Mucosa of stomach (tissue), 1 donor: Measurements from ENCODE around the gene C6orf120.

Experiments used
- H3K27me3 ChIP-seq: one replicate; pipeline ENCODE4 v1.7.0; 2013; ENCODE audit warnings: mild to moderate bottlenecking, low read length; ENCODE audit not compliant: control insufficient read depth, insufficient read depth
- H3K36me3 ChIP-seq: one replicate; pipeline ENCODE4 v1.7.0; 2013; ENCODE audit warnings: low read length; ENCODE audit not compliant: control insufficient read depth, insufficient read depth
- H3K4me1 ChIP-seq: one replicate; pipeline ENCODE4 v1.7.0; 2013; ENCODE audit warnings: mild to moderate bottlenecking, low read length; ENCODE audit not compliant: control insufficient read depth, insufficient read depth
- H3K4me3 ChIP-seq: one replicate; pipeline ENCODE4 v1.7.0; 2013; ENCODE audit warnings: low read length
- H3K9ac ChIP-seq: one replicate; pipeline ENCODE4 v1.7.0; 2013; ENCODE audit warnings: mild to moderate bottlenecking, low read length, moderate library complexity
- H3K9me3 ChIP-seq: one replicate; pipeline ENCODE4 v1.7.0; 2013; ENCODE audit warnings: mild to moderate bottlenecking, low read length, moderate library complexity; ENCODE audit not compliant: control insufficient read depth
- donor health status: Pancreatic carcinoma.

Gene C6orf120

DNA sequence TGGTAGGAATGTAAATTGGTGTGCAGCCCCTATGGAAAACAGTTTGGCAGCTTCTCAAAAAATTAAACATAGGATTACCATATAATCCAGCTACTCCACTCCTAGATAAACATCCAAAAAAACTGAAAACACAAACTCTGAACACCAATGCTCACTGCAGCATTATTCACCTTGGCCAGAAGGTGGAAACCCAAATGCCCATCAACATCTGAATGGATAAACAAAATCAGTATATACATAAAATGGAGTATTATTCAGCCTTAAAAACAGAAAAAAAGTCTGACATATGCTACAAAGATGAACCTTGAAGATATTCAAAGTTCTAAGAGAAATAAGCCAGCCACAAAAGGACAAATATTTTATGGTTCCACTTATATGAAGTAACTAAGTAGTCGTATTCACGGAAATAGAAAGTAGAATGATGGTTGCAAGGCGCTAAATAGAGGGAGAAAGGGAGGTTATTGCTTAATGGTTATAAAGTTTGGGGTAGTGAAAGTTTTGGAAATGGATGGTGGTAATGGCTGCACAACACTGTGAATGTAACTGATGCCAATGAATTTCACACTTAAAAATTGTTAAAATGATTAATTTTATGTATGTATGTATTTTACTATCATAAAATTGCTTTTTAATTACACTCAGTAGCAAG, 18.4 kb downstream of the C6orf120 start:
- Histone ChIP-seq H3K9me3 (no peaks in the 10 kb centered on the region), H3K9ac (no peak overlapping the region), H3K27me3 (no peaks in the 10 kb centered on the region), H3K4me1 (peaks cover 6% of the 10 kb centered on the region), H3K4me3 (no peak overlapping the region), H3K36me3 (no peaks in the 10 kb centered on the region)

DNA sequence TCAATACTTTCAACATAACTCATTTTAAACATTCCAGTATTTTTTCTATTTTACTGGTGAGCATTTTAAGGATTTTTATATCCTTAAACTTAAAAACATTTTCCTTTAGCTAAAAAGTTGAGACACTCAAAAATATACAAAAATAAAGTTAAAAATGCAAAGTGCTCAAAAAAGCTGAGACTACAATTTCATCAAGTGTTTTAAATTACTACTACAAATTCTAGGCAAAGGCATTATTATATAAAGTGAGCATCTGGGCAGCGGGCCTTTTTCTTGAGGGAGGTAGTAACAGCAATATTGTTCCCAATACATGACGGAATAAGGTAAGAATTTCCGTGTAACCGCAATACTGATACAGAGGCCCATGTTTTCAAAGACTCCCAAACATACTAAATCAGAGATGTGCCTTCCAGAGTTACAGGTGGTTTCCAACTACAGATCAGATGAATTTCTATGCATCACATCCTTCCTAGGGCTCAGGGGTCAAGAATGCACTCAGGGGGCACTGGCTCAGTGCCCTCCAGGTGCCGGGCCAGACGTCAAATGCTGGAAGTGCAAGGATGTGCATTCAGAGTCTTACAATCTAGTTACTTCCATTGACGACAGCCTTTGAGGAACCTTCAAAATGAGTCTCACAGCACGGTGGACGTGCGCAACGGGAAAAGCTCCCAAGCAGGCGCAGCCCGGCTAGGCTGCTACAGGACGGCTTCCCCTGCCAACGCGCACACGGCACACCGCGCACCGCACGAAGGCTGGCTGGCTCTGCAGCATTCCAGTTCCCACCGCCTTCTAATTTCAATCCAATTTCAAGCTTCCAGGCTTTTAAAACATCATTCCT, 20.7 kb downstream of the C6orf120 start:
- Histone ChIP-seq H3K9ac (peak overlapping the region; percentile 82), H3K4me1 (peaks cover 15% of the 10 kb centered on the region), H3K27me3 (no peaks in the 10 kb centered on the region), H3K4me3 (peak overlapping the region; percentile 60), H3K36me3 (no peaks in the 10 kb centered on the region), H3K9me3 (no peaks in the 10 kb centered on the region)

DNA sequence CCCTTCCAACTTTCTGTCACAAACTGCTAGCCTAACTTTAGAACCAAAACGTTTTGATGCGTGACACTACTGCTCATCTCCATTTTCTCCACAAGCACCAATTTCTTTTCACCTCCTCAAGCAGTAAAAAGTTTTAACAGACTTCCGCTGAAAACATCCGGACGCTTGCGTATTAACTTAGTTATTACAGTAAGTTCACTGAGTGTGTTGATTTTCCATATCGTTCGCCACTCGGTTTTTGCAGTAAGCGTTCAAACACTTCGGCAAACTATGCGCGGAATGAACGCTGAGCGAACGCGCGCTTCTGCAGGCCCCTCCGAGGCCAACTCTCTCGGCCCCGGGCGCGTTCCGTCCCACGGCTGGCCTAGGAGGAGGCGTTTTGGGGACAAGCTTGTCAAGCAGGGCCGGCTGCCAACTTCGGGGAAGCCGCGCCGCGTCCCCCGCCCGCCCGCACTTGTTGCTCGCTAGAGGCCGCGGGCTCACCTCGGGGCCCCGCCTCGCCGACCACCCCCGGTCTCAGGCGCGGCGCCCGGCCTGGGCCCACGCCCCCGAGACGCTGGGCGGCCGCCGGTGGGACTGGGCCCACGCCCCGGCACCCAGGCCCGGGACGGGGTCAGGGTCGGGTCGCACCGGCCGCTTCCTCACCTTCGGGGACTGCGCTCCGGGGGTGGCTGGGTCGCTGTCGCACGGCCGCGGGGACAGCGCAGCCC, 21.4 kb downstream of the C6orf120 start:
- Histone ChIP-seq H3K27me3 (no peaks in the 10 kb centered on the region), H3K4me1 (peaks cover 15% of the 10 kb centered on the region), H3K4me3 (peak overlapping the region; percentile 60), H3K9ac (peak overlapping the region; percentile 82), H3K9me3 (no peaks in the 10 kb centered on the region), H3K36me3 (no peaks in the 10 kb centered on the region)

DNA sequence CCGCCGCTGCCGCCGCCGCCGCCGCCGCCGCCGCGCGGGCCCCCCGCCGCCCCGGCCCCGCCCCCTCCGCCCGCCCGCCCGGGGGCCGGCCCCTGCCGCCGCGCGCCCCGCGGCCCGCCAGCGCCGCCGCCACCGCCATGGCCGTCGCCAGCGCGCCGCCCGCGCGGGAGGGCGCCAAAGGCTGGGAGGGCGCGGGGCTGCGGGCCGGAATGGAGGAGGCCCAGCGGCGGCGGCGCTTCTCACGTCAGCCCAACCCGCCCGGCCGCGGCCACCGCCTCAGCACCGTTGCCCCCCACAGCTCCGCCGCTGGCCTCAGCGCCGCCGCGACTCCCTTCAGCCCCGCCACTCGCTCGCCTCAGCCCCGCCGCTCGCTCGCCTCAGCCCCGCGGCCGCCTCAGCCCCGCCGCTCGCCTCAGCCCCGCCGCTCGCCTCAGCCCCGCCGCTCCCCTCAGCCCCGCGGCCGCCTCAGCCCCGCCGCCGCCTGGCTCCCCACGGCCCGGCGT, 22.1 kb downstream of the C6orf120 start:
- Histone ChIP-seq H3K27me3 (no peaks in the 10 kb centered on the region), H3K36me3 (no peaks in the 10 kb centered on the region), H3K9me3 (no peaks in the 10 kb centered on the region), H3K4me3 (no peak overlapping the region), H3K9ac (no peak overlapping the region), H3K4me1 (peaks cover 15% of the 10 kb centered on the region)

DNA sequence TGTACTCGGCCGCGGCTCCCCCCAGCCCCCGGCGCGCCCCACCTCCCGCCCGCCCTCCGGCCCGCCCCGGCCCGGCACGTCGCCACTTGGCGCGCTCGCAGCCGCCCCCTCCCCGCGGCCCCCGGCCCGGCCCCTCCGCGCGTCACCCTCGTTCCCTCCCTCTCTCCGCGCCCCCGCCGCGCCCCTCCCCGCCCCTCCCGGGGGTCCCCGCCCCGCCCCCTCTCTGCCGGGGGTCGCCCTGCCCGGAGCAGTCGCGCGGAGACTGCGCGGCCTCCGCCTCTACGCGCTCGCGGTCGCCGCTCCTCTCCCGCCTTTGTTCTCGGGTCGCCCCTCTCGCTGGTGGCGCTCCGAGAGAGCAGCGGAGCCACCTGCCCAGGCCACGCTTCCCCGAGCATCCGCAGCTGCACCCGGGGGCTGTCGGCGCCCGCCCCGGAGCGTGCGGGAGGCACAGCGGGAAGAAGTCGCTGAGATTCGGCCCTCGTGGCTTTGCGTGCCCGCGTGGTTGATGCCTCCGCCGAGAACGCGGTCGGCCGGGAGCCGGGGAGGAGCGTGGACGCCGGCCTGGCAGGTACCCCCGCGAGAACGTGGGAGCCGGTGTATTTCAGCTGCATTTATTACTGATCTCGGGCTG, 22.7 kb downstream of the C6orf120 start, which contains the start of gene PHF10:
Gene PHF10 (minus strand): TSS at position 7 of the 631 bp plus-strand sequence. CDS start 569 bp downstream, outside the sequence.
- H3K27me3 ChIP-seq: no peaks in the 10 kb centered on the region

DNA sequence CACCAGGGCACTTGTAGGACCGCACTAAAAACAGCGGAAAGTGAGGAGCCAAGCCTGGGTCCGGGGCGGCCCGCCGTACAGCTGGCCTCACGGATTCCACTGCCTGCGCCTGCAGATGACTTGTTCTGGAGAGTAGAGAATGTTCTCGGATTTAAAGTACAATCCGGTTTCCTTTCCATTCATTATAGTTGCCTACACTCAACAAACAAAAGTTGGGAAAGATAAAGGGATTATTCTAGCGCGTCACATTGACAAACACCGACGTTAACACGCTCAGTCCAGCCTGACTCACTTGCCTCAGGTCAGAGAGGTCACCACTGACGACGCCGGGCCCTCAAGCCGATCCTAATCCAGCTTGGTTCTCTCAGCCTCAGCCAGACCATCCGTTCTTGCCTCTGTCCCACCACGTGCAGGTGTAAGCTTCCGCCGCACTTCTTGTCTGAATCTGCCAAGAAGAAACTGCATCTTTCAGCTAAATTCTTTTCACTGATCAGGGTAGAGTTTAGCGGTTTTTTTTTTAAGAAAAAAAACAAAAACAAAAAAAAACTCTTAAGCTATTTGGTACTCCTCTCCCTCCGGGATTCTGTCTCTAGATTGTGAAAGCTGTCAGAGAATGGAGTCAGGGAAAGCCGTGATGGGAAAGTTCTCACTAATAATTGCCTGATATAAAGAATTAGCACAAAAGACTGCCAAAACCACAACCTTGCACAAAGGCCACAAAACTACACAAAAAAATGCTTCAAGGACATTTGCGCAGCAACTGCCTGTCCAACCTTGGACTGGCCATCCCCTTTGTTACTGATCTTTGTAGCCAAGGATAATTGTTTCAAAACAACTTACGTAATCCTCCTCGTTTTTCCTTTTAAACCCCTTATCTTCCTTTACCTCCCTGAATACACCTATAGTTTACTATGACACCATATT, 23.5 kb downstream of the C6orf120 start:
- Histone ChIP-seq H3K36me3 (no peaks in the 10 kb centered on the region), H3K9ac (peak overlapping the region; percentile 71), H3K27me3 (no peaks in the 10 kb centered on the region), H3K4me3 (peak overlapping the region; percentile 18), H3K4me1 (peaks cover 15% of the 10 kb centered on the region), H3K9me3 (no peaks in the 10 kb centered on the region)

More for the DNA sequence above, 22.7 kb downstream of the C6orf120 start, which contains the start of gene PHF10:
- Histone ChIP-seq H3K36me3 (no peaks in the 10 kb centered on the region), H3K9ac (peak within 1 kb of the TSS; percentile 82), H3K4me1 (peaks cover 15% of the 10 kb centered on the region), H3K4me3 (peak within 1 kb of the TSS; percentile 60), H3K9me3 (no peaks in the 10 kb centered on the region)

DNA sequence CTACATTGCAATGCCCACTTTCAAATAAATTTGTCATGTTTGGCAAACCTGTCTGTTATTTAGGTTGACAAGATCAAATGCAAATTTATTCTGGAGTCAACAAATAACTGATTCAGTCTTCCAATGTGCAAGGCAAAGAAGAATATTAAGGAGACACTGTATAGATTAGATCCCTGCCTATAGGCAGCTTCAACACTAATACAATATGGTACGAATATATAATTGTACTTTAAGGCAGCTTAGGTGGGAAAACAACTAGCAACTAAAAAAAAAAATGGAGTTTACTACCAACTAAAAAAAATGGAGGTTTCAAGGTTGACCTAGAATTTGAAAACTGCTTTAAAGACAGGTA, 24.1 kb downstream of the C6orf120 start:
- Histone ChIP-seq H3K27me3 (no peaks in the 10 kb centered on the region), H3K36me3 (no peaks in the 10 kb centered on the region), H3K4me1 (peaks cover 15% of the 10 kb centered on the region), H3K4me3 (no peak overlapping the region), H3K9me3 (no peaks in the 10 kb centered on the region), H3K9ac (no peak overlapping the region)

DNA sequence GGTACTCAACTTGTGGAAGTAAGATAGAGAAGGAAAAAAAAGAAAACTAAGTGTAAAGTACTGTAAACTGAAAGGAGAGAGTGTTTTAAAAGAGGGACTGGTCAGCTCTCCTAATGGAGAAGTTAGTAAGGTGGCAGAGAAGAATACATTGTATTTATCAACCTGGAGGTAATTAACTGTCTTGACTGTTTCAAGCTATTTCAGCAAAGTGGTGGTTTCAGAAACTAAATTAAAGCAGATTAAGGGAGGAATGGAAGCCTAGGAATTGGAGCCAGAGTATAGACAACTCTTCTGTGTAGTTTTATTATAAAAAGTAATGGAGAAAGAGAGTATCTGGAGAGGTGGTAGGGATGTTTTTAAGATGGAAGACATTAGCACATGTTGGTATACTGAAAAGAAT, 25.0 kb downstream of the C6orf120 start:
- Histone ChIP-seq H3K4me1 (peaks cover 15% of the 10 kb centered on the region), H3K4me3 (no peak overlapping the region), H3K9me3 (no peaks in the 10 kb centered on the region), H3K36me3 (no peaks in the 10 kb centered on the region), H3K27me3 (no peaks in the 10 kb centered on the region), H3K9ac (no peak overlapping the region)

DNA sequence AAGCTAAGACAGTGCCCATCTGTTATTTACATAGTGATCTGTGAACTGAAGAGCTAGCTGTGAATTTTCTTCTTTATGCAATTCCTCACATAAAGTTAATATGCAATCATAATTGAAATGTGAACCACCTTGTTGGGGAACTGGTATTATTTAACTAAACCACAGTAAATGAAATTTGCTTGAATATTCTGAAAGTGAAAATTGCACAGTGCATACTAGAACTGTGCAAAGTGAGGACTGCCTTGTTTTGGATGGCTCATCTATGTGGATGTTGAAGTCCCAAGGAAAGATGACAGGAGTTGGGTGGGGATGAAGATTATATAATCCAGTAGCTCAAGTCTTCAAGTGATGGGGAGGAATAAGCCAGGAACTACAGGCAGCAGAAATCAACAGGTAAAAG, 28.0 kb downstream of the C6orf120 start:
- Histone ChIP-seq H3K4me3 (no peak overlapping the region), H3K36me3 (no peaks in the 10 kb centered on the region), H3K4me1 (peaks cover 13% of the 10 kb centered on the region), H3K9ac (no peak overlapping the region), H3K27me3 (no peaks in the 10 kb centered on the region), H3K9me3 (no peaks in the 10 kb centered on the region)

DNA sequence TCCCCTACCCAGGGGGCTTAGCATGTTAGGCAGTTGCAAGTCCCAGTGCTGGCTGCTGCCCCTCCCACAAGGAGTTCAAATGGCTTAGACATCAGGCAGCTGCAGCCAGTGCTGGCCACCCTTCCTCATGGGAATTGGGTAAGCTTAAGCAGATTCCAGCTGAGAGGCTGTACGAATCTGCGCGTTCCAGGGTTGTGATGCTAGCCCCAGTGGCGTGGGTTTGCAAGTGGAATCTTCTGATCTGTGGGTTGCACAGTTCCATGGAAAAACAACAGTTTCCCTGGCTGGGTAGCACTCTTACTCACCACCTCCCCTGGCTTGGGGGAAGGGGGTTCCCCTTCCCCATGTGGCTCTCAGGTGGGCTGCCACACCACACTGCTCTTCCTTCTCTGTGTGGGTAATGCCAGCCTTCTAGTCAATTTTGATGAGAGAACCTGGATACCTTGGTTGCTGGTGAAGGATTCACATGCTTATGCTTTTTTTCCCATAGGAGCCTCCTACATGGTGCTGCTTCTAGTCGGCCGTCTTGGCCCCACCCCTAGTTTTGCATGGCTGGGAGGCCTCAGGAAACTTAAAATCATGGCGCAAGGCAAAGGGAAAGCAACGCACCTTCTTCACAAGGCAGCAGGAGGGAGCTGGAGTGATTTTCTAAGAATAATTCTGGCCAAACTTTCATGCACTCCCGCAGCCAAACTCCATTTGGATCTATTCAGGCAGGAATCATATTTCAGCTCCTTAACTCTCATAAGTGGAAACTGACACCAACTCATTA, 36.5 kb downstream of the C6orf120 start:
- H3K36me3 ChIP-seq: no peaks in the 10 kb centered on the region
- no peak overlapping the region for H3K4me3 ChIP-seq
- no peaks in the 10 kb centered on the region for H3K9me3 ChIP-seq
- H3K9ac ChIP-seq: no peak overlapping the region
- no peaks in the 10 kb centered on the region for H3K27me3 ChIP-seq
- H3K4me1 ChIP-seq: no peaks in the 10 kb centered on the region
